ENCODE measurements around the gene COL9A3. TPM values are rescaled to one million over a fixed set of nuclear protein-coding genes. Genes with fewer than 3 reads are reported as not detected.

The COL9A3 gene
- total RNA-seq, 1 donor from 2014 or later = 1.8 TPM

DNA sequence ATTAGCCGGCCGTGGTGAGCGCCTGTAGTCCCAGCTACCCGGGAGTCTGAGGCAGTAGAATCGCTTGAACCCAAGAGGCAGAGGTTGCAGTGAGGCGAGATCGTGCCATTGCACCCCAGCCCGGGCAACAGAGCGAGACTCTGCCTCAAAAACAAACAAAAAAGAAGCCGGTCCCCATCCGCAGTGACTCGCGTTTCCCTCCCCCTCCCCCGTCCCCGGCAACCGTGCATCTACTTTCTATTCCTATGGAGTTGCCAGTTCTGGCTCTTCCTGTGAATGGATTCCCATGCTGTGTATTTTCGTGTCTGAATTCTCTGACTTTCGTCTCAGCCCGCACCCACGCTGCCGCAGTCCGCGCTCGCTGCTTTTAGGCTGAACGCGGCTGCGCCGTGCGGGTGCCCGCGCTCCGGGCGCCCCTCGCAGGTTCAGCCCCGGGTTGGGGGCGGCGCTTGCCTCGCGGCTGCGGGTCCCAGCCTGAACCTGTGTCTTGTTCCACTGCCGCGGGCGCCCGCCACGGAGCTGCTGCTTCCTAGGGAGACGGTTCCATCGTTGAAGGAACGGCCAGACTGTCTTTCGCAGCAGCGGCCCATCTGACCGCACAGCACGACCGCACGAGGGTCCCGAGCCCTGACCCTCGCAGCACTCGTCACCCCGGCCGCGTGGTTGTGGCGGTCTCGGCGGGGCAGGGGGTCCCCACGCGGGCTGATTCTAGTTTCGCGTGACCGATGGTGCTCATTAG is 21.7 kb upstream of the COL9A3 start:
- TF ChIP-seq, protein P1, sequence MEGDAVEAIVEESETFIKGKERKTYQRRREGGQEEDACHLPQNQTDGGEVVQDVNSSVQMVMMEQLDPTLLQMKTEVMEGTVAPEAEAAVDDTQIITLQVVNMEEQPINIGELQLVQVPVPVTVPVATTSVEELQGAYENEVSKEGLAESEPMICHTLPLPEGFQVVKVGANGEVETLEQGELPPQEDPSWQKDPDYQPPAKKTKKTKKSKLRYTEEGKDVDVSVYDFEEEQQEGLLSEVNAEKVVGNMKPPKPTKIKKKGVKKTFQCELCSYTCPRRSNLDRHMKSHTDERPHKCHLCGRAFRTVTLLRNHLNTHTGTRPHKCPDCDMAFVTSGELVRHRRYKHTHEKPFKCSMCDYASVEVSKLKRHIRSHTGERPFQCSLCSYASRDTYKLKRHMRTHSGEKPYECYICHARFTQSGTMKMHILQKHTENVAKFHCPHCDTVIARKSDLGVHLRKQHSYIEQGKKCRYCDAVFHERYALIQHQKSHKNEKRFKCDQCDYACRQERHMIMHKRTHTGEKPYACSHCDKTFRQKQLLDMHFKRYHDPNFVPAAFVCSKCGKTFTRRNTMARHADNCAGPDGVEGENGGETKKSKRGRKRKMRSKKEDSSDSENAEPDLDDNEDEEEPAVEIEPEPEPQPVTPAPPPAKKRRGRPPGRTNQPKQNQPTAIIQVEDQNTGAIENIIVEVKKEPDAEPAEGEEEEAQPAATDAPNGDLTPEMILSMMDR (IDR thresholded peaks at IDR 0.05; ENCODE audit: unreplicated experiment) = no peak
- peaks cover 11% of the 10 kb centered on the region for H3K36me3 Mint-ChIP-seq (ENCODE audit: low read depth, unreplicated experiment)
- DNase-seq (ENCODE audit: low spot score) = peak; percentile 64
- peaks cover 4% of the 10 kb centered on the region for H3K27me3 Mint-ChIP-seq (ENCODE audit: unreplicated experiment)
- H3K4me3 Mint-ChIP-seq (ENCODE audit: unreplicated experiment) = peak overlapping the region; percentile 86
- H3K27ac Mint-ChIP-seq (ENCODE audit: unreplicated experiment) = no peak overlapping the region
- H3K4me1 Mint-ChIP-seq (ENCODE audit: unreplicated experiment) = peaks cover 2% of the 10 kb centered on the region
- H3K9me3 Mint-ChIP-seq (ENCODE audit: unreplicated experiment) = no peaks in the 10 kb centered on the region

DNA sequence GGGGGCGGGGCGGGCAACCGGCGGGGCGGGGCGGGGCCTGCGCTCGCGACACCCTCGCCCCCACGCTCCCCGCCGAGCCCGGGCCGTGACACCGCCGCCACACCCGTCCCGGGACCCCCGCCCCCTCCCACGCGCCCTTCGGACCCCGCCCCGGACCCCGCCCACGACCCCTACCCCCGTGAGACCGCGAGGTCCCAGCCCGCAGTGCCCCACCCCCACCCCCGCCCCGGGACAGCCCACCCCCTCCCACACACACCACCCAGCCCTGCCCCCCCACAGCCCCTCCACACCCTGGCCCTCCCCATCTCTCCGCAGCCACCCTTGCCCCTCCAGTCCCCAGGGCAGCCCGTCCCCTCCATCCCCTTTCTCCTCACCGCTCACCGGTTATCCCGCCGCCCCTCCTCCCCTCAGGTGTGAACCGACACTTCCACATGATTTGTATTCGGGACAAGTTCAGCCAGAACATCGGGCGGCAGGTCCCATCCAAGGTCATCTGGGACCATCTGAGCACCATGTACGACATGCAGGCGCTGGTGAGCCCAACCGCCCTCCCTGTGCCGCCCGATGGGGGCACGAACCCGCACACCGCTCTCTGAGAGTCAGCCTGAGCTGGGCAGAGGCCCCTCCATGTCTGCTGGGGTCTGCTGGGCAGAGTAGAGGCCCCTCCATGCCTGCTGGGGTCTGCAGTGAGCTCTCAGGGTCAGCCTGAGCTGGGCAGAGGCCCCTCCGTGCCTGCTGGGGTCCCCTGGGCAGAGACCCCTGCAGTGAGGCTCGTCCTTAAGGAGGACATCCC is 20.0 kb upstream of the COL9A3 start:
- Mint-ChIP-seq H3K36me3 (ENCODE audit: low read depth, unreplicated experiment) (peaks cover 14% of the 10 kb centered on the region), H3K27me3 (ENCODE audit: unreplicated experiment) (peaks cover 4% of the 10 kb centered on the region), H3K4me3 (ENCODE audit: unreplicated experiment) (peak overlapping the region; percentile 88), H3K4me1 (ENCODE audit: unreplicated experiment) (peaks cover 2% of the 10 kb centered on the region), H3K27ac (ENCODE audit: unreplicated experiment) (no peak overlapping the region), H3K9me3 (ENCODE audit: unreplicated experiment) (no peaks in the 10 kb centered on the region)
- TF ChIP-seq, protein P1 (IDR thresholded peaks at IDR 0.05; ENCODE audit: unreplicated experiment) = no peak
- no peak for DNase-seq (ENCODE audit: low spot score)

DNA sequence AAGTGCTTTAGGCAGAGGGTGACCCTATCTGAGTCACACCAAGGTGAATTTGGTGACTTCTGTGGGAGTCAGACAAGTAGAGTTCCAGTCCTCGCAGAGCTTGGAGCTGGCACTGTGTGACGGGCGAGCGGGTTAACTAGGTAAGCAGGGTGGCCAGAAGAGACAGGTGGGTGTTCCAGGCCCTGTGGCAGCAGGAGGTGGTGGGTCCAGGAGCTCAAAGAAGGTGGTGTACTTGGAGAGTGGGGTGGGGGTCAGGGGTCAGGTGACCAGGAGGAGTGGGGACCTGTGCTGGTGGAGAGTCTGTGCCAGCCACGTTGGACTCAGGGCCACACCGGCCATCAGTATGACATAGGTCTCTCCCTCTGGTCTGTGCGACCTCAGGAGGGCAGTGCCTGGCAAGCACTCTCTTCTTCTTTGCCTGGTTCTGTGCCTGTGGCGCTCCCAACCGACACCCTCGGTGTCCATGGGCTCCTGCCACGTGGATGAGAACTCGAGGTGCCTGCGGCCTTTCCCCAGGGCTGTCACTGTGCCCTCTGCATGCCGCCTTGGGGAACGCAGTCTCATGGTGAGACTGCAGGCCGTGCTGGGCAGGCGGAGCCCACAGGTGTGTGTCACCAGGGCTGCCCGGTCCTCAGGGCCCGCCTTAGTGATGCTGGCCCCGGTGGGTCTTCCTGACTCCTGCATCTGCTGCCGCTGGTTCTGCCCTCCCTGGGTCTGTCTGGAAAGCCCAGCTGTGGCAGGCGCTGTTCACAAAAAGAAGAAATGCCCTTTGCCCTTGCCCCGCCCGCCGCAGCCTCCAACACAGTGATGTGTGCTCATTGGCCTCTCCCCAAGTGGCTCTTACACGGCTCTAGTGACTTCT is 18.9 kb upstream of the COL9A3 start:
- Mint-ChIP-seq H3K36me3 (ENCODE audit: low read depth, unreplicated experiment) (peaks cover 14% of the 10 kb centered on the region), H3K4me3 (ENCODE audit: unreplicated experiment) (peak overlapping the region; percentile 76), H3K27me3 (ENCODE audit: unreplicated experiment) (peaks cover 3% of the 10 kb centered on the region), H3K27ac (ENCODE audit: unreplicated experiment) (peak overlapping the region; percentile 67), H3K9me3 (ENCODE audit: unreplicated experiment) (no peaks in the 10 kb centered on the region), H3K4me1 (ENCODE audit: unreplicated experiment) (peaks cover 2% of the 10 kb centered on the region)
- DNase-seq (ENCODE audit: low spot score) = no peak
- TF ChIP-seq, protein P1 (IDR thresholded peaks at IDR 0.05; ENCODE audit: unreplicated experiment) = no peak

DNA sequence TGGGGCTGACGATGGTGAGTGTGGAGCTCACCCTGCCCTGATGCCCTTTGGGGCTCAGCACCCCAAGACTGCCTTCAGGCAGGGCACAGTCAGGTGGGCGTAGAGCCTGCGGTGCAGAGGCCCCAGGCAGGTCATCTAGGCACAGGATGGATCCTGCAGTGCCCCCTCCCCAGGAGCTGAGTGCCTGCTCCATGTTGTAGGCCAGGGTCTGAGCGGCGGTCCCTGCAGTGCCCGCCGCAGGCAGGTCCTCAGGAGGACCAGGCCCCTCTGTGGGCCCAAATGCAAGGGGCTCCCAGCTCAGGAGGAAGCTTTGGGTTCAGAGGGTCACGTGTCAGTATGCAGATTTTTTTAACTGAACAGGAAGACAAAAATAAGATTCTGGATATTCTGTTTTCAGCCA is 17.8 kb upstream of the COL9A3 start:
- Mint-ChIP-seq H3K4me3 (ENCODE audit: unreplicated experiment) (peak overlapping the region; percentile 49), H3K4me1 (ENCODE audit: unreplicated experiment) (peaks cover 2% of the 10 kb centered on the region), H3K27me3 (ENCODE audit: unreplicated experiment) (peaks cover 9% of the 10 kb centered on the region), H3K9me3 (ENCODE audit: unreplicated experiment) (no peaks in the 10 kb centered on the region), H3K36me3 (ENCODE audit: low read depth, unreplicated experiment) (peaks cover 14% of the 10 kb centered on the region), H3K27ac (ENCODE audit: unreplicated experiment) (no peak overlapping the region)
- DNase-seq (ENCODE audit: low spot score) = no peak
- TF ChIP-seq, protein P1 (IDR thresholded peaks at IDR 0.05; ENCODE audit: unreplicated experiment) = no peak

All from endothelial cell (in vitro differentiated cells).